Activated CD4-positive, CD25-positive, alpha-beta regulatory T cell treated with anti-CD3 and anti-CD28 coated beads, Interleukin-2, amount 50 U/mL, for 24 hours (primary cell): ENCODE results near the gene ESD.
"Not testable (repeated sequence)": the region's sequence is repeated elsewhere in the genome, so short reads cannot be mapped to it uniquely, and the experiment has no call there.

Experiments used
- ATAC-seq, 2 donors: fragments of 150-1000 bp; cut with Tn5 transposase; one replicate each; pipeline ENCODE4 v1.10.0; 2021; ENCODE audit warnings: mild to moderate bottlenecking in 1 of 2, moderate library complexity in 1 of 2

Gene ESD

GRCh38 chr13:46783504-46783903 lies 13.5 kb downstream of the ESD start:
- no peak for ATAC-seq

GRCh38 chr13:46782691-46783090 lies 14.3 kb downstream of the ESD start:
- ATAC-seq: no peak

GRCh38 chr13:46782066-46782465 lies 14.9 kb downstream of the ESD start:
- no peak for ATAC-seq

- ATAC-seq: no peak
Measured at GRCh38 chr13:46778890-46779289, 18.1 kb downstream of the ESD start.

GRCh38 chr13:46778095-46778494 lies 18.9 kb downstream of the ESD start:
- ATAC-seq: no peak

GRCh38 chr13:46775385-46776107 lies 21.4 kb downstream of the ESD start:
- no peak for ATAC-seq

GRCh38 chr13:46773541-46773940 lies 23.4 kb downstream of the ESD start:
- no peak for ATAC-seq

- no peak for ATAC-seq
Measured at GRCh38 chr13:46771693-46772092, 25.3 kb downstream of the ESD start.

- ATAC-seq: not testable (repeated sequence)
Measured at GRCh38 chr13:46769925-46770324, 27.0 kb downstream of the ESD start.

GRCh38 chr13:46761866-46762265 lies 35.1 kb downstream of the ESD start:
- no peak for ATAC-seq

- no peak for ATAC-seq
Measured at GRCh38 chr13:46761174-46761573, 35.8 kb downstream of the ESD start.

- ATAC-seq: no peak
Measured at GRCh38 chr13:46759846-46760245, 37.1 kb downstream of the ESD start.

- no peak for ATAC-seq
Measured at GRCh38 chr13:46757640-46758039, 39.3 kb downstream of the ESD start.

- ATAC-seq: no peak
Measured at GRCh38 chr13:46756977-46757376, 40.0 kb downstream of the ESD start.

GRCh38 chr13:46755508-46755907 lies 41.5 kb downstream of the ESD start:
- not testable (repeated sequence) for ATAC-seq

- no peak for ATAC-seq
Measured at GRCh38 chr13:46754812-46755211, 42.1 kb downstream of the ESD start.

GRCh38 chr13:46753917-46754316 lies 43.0 kb downstream of the ESD start:
- ATAC-seq: no peak

- ATAC-seq: no peak
Measured at GRCh38 chr13:46753137-46753536, 43.8 kb downstream of the ESD start.

GRCh38 chr13:46751811-46752635 lies 44.9 kb downstream of the ESD start:
- ATAC-seq: peak; percentile 94 to 97

- no peak for ATAC-seq
Measured at GRCh38 chr13:46749951-46750350, 47.0 kb downstream of the ESD start.

- ATAC-seq: no peak
Measured at GRCh38 chr13:46748300-46748699, 48.7 kb downstream of the ESD start.

GRCh38 chr13:46747031-46747820 lies 49.7 kb downstream of the ESD start:
- ATAC-seq: no peak

- no peak for ATAC-seq
Measured at GRCh38 chr13:46745706-46746105, 51.3 kb downstream of the ESD start.
